Ovary (tissue), 9 donors: ENCODE measurements around the gene FMNL2. TPM values are rescaled to one million over a fixed set of nuclear protein-coding genes. Genes with fewer than 3 reads are reported as not detected.

ENCODE experiments used
- DNase-seq, 5 donors: peaks; one replicate each; pipeline ENCODE4 v3.0.0-alpha.2; 2019 to 2020
- H3K27ac ChIP-seq, 2 donors: fragments of 200-600 bp; one replicate each; pipeline versions ENCODE4 v1.5.1 to v1.8.0; 2019 to 2022
- H3K27me3 ChIP-seq: fragments of 200-600 bp; one replicate; pipeline ENCODE4 v1.8.0; 2022
- H3K36me3 ChIP-seq: fragments of 200-600 bp; sonication (generic); one replicate; pipeline ENCODE4 v1.5.1; 2019
- H3K4me1 ChIP-seq: one replicate; pipeline ENCODE4 v1.8.1; 2013; ENCODE audit warnings: mild to moderate bottlenecking, moderate library complexity; ENCODE audit not compliant: insufficient read depth
- H3K4me3 ChIP-seq: fragments of 200-600 bp; sonication (generic); one replicate; pipeline ENCODE4 v1.5.1; 2017
- H3K9me3 ChIP-seq, 2 donors: fragments of 200-600 bp in 1 of 2; sonication (generic) in 1 of 2; one replicate each; pipeline versions ENCODE4 v1.5.1 to v1.8.1; 2013 to 2019; ENCODE audit warnings: mild to moderate bottlenecking in 1 of 2, moderate library complexity in 1 of 2
- EP300 ChIP-seq: sonication (generic); formaldehyde crosslinking; IDR thresholded peaks from one replicate; pipeline ENCODE4 v1.6.1; 2017; ENCODE audit warnings: antibody characterized with exemption
- POLR2A ChIP-seq: fragments of 450-650 bp; IDR thresholded peaks from one replicate; pipeline ENCODE4 v1.6.1; 2017; ENCODE audit warnings: antibody characterized with exemption, mild to moderate bottlenecking, moderate library complexity
- WGBS, 3 donors: extraction: QIAGEN DNeasy Blood & Tissue Kit in 1 of 3; methylation state at CpG; one replicate each; pipeline versions ENCODE4 v1.1.5 to v1.1.7; 2013 to 2017; 5-methylcytosine and 5-hydroxymethylcytosine counted together
- intact Hi-C, 4 donors: fragments of 100-400 bp; cut with DNase I; formaldehyde crosslinking; loops; one replicate each; pipeline versions ENCODE4 v1.11.0 to v1.15.1; 2022 to 2023
- polyA plus RNA-seq, 2 donors: library from polyadenylated mRNA; stranded (reverse); fragments of 200-250 nt in 1 of 2; fragments of 350-450 nt in 1 of 2; fragmentation: Illumina TruSeq in 1 of 2; extraction: RNeasy Lipid Tissue Mini Kit (QIAGEN cat#74804) in 1 of 2; gene quantifications; one replicate each; pipeline ENCODE4 v1.2.3, GENCODE V29; 2013 to 2014
- total RNA-seq, 7 donors: library from RNA; depleted of rRNA in 2 of 7; stranded (reverse); fragments of >200 nt in 2 of 7; fragmentation: NEBNext Ultra II Directional in 3 of 7; extraction: Animal tissue kit (Norgen Biotek cat#: 25700) in 3 of 7; gene quantifications; one replicate each; pipeline versions ENCODE4 v1.1.0 to v1.2.4, GENCODE V29; 2016 to 2023
- TF ChIP-seq, protein P1 (sequence below), 3 donors: fragments of 450-650 bp in 2 of 3; fragments of 200-600 bp in 1 of 3; IDR thresholded peaks; one replicate each; pipeline versions ENCODE4 v1.5.1 to v1.8.0; 2016 to 2022; ENCODE audit warnings: antibody characterized with exemption in 3 of 3, mild to moderate bottlenecking in 1 of 3
- donor health status: DM: no; HTN: no; CAD: no; lungs with moderate emphysema.
- donor health status: DM: no; HTN: no; CAD: no.
- donor health status: Bipolar disorder and iron deficiency.
- donor health status: DM: yes; HTN: yes; CAD: no.
- donor health status: DM: no; HTN: no; CAD: no.
- donor health status: DM: yes; HTN: yes; CAD: no.

FMNL2 gene
- total and polyA plus RNA-seq, 9 donors, result 30.3 to 89.1 (median 51.3) TPM

DNA sequence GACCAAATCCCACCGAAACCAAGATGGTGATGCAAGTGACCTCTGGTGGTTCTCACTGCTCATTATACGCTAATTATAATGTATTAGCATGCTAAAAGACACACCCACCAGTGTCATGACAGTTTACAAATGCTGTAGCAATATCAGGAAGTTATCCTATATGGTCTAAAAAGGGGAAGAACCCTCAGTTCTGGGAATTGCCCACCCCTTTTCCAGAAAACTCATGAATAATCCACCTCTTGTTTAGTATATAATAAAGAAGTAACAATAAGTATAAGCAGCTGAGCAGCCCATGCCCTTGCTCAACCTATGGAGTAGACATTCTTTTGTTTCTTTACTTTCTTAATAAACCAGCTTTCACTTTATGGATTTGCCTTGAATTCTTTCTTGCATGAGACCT lies 31.0 kb upstream of the FMNL2 start:
- Histone ChIP-seq H3K27me3 (no peaks in the 10 kb centered on the region), H3K9me3 (no peaks in the 10 kb centered on the region), H3K36me3 (no peaks in the 10 kb centered on the region), H3K27ac (no peak overlapping the region), H3K4me3 (no peak overlapping the region), H3K4me1 (no peaks in the 10 kb centered on the region)
- DNase-seq, result no peak
- TF ChIP-seq EP300, result no peak
- no peak for TF ChIP-seq POLR2A
- TF ChIP-seq, protein P1, sequence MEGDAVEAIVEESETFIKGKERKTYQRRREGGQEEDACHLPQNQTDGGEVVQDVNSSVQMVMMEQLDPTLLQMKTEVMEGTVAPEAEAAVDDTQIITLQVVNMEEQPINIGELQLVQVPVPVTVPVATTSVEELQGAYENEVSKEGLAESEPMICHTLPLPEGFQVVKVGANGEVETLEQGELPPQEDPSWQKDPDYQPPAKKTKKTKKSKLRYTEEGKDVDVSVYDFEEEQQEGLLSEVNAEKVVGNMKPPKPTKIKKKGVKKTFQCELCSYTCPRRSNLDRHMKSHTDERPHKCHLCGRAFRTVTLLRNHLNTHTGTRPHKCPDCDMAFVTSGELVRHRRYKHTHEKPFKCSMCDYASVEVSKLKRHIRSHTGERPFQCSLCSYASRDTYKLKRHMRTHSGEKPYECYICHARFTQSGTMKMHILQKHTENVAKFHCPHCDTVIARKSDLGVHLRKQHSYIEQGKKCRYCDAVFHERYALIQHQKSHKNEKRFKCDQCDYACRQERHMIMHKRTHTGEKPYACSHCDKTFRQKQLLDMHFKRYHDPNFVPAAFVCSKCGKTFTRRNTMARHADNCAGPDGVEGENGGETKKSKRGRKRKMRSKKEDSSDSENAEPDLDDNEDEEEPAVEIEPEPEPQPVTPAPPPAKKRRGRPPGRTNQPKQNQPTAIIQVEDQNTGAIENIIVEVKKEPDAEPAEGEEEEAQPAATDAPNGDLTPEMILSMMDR (IDR thresholded peaks at IDR 0.05), result no peak
- intact Hi-C loops, result no loop called here
- 79 to 90% (median 82%) methylated on average over 2 of the region's 2 CpGs for WGBS, 3 donors

DNA sequence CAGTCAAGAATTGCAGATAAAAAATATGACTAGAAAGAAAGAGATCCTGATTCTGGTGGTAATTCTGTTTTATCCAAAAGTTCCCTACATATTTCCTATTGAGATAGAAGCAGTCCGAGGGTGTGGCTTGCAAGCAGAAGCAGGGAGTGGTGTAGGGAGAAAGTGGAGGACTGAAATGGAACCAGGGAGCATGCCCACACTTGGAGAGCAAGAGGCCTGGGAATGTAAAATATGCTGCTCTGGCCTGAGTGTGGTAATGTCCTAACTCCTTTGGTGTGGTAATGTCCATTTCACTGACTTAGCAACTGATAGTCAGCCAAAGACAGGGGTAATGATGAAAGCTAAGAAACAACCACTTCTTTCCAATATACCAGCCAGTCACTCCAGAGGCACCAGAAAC lies 30.1 kb upstream of the FMNL2 start:
- no peak overlapping the region for H3K27ac ChIP-seq
- WGBS, 3 donors, result 70 to 81% (median 81%) methylated on average over 1 of the region's 1 CpG
- no peaks in the 10 kb centered on the region for H3K4me1 ChIP-seq
- no peaks in the 10 kb centered on the region for H3K9me3 ChIP-seq
- TF ChIP-seq POLR2A (no peak), EP300 (no peak)
- TF ChIP-seq, protein P1 (IDR thresholded peaks at IDR 0.05), result no peak
- no peaks in the 10 kb centered on the region for H3K36me3 ChIP-seq
- intact Hi-C loops, result no loop called here
- DNase-seq, result no peak
- no peaks in the 10 kb centered on the region for H3K27me3 ChIP-seq
- no peak overlapping the region for H3K4me3 ChIP-seq

DNA sequence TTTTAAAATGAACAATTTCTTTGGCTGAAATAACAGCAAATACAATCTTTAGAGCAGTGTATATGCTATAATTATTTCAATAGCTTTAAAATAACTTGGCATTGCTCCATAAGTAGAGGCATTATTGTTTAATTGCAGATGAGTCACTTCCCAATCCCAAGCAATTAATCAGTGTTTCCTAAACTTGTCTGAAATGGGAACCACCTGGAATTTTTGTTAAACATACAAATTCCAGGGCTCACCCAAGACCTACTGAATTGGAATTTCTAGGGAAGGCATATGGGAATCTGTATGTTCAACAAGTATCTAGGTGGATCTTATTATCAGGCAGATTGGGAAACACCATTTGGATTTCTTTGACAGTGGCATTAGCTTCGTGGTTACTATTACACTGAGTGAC lies 27.1 kb upstream of the FMNL2 start:
- Histone ChIP-seq H3K36me3 (no peaks in the 10 kb centered on the region), H3K9me3 (no peaks in the 10 kb centered on the region), H3K4me3 (no peak overlapping the region), H3K27ac (no peak overlapping the region), H3K27me3 (no peaks in the 10 kb centered on the region), H3K4me1 (no peaks in the 10 kb centered on the region)
- no peak for DNase-seq
- 91 to 97% (median 93%) methylated on average over 1 of the region's 1 CpG for WGBS, 3 donors
- no peak for TF ChIP-seq POLR2A
- TF ChIP-seq, protein P1 (IDR thresholded peaks at IDR 0.05), result no peak
- no peak for TF ChIP-seq EP300
- intact Hi-C loops, result no loop called here

DNA sequence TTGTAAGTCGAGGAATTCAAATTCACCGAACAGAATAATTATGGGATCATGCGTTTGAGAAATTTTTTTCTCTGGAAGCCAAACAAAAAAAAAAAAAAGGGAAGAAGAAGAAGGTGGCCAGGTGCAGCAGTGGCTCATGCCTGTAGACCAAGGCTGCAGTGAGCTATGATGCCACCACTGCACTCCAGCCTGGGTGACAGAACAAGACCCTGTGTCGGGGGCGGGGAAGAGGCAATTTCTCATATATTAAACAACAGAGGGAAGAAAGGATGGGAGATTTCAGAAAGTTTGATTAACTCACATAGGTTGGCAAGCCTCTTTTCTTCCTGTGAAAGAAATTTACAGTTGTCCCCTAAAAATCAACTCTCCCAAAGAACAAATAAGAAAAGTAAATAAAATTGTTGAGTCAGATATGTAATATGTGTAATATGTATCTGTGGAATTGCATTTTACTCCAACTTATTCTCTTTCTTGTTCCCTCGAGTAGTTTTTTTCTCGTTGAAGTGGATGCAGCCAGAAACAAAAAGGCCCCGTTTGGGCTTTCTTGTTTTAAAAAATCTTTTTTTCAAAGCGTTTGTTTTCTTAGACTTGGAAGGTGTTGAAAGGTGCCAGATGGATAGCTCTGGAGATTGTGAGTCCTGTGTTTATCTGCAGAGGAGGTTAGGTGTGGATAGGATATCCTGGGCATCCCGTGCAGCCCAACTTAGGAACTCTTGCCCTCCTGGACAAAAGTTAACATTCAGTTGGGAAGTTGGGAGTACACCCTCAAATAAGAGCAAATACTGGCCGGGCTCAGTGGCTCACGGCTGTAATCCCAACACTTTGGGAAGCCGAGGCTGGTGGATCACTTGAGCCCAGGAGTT lies 25.4 kb upstream of the FMNL2 start:
- H3K4me1 ChIP-seq, result no peaks in the 10 kb centered on the region
- H3K36me3 ChIP-seq, result no peaks in the 10 kb centered on the region
- TF ChIP-seq, protein P1 (IDR thresholded peaks at IDR 0.05), result no peak
- TF ChIP-seq EP300 (no peak), POLR2A (no peak)
- H3K4me3 ChIP-seq, result no peak overlapping the region
- WGBS, 3 donors, result 53 to 61% (median 56%) methylated on average over 13 of the region's 13 CpGs
- intact Hi-C loops, result no loop called here
- no peak overlapping the region for H3K27ac ChIP-seq
- no peak for DNase-seq
- no peaks in the 10 kb centered on the region for H3K27me3 ChIP-seq
- H3K9me3 ChIP-seq, result no peaks in the 10 kb centered on the region
